MCF 10A (cell line): ENCODE data around the gene RPL23. TPM values are rescaled to one million over a fixed set of nuclear protein-coding genes. Genes with fewer than 3 reads are reported as not detected.

Experiments used
- BruUV-seq: library from RNA; stranded (reverse); fragments of 400-500 nt; replicated peaks from 2 replicates; lab custom pipeline; 2021; lab: Mats Ljungman, UMichigan
- CTCF ChIA-PET: fragments of 300-600 bp; sonication (Branson Sonifier 250); formaldehyde crosslinking; extraction: SDS; loops from one replicate; lab custom pipeline; 2021; ENCODE audit warnings: antibody characterized with exemption, inconsistent platforms; lab: Yijun Ruan, JAX
- POLR2A ChIA-PET: fragments of 300-600, 350-650 bp; sonication (Branson Sonifier 250); formaldehyde crosslinking; extraction: SDS; loops from one replicate; lab custom pipeline; 2020; ENCODE audit warnings: antibody characterized with exemption, inconsistent platforms; lab: Yijun Ruan, JAX
- DNase-seq: peaks from one replicate; pipeline ENCODE4 v3.0.0-alpha.2; 2018; ENCODE audit not compliant: unreplicated experiment
- H3K27ac Mint-ChIP-seq: one replicate; pipeline ENCODE4 v1.8.0; 2022; ENCODE audit warnings: mild to moderate bottlenecking, low read depth, mixed read lengths; ENCODE audit not compliant: unreplicated experiment
- H3K27me3 Mint-ChIP-seq: one replicate; pipeline ENCODE4 v1.8.0; 2022; ENCODE audit warnings: mixed read lengths; ENCODE audit not compliant: insufficient read depth, unreplicated experiment
- H3K36me3 Mint-ChIP-seq: one replicate; pipeline ENCODE4 v1.8.0; 2022; ENCODE audit warnings: mild to moderate bottlenecking, moderate library complexity, mixed read lengths; ENCODE audit not compliant: insufficient read depth, unreplicated experiment
- H3K4me1 Mint-ChIP-seq: one replicate; pipeline ENCODE4 v1.8.0; 2022; ENCODE audit warnings: mixed read lengths; ENCODE audit not compliant: insufficient read depth, unreplicated experiment
- H3K4me3 Mint-ChIP-seq: one replicate; pipeline ENCODE4 v1.8.0; 2022; ENCODE audit warnings: mild to moderate bottlenecking, moderate library complexity, mixed read lengths; ENCODE audit not compliant: unreplicated experiment
- H3K9me3 Mint-ChIP-seq: one replicate; pipeline ENCODE4 v1.8.0; 2022; ENCODE audit warnings: mixed read lengths; ENCODE audit not compliant: unreplicated experiment
- intact Hi-C: fragments of 100-400 bp; cut with micrococcal nuclease; formaldehyde crosslinking; loops from 2 replicates; pipeline ENCODE4 v1.14.1; 2022
- total RNA-seq: library from RNA; stranded (reverse); gene quantifications from 2 replicates; pipeline ENCODE4 v1.2.3, GENCODE V29; 2022
- TF ChIP-seq, protein P1 (sequence below): fragments of 200-600 bp; IDR thresholded peaks from one replicate; pipeline ENCODE4 v1.8.0; 2022; ENCODE audit warnings: antibody characterized with exemption, mild to moderate bottlenecking; ENCODE audit not compliant: unreplicated experiment

Gene RPL23
- total RNA-seq, 1 experiment from 2014 or later = 1,891 TPM

DNA sequence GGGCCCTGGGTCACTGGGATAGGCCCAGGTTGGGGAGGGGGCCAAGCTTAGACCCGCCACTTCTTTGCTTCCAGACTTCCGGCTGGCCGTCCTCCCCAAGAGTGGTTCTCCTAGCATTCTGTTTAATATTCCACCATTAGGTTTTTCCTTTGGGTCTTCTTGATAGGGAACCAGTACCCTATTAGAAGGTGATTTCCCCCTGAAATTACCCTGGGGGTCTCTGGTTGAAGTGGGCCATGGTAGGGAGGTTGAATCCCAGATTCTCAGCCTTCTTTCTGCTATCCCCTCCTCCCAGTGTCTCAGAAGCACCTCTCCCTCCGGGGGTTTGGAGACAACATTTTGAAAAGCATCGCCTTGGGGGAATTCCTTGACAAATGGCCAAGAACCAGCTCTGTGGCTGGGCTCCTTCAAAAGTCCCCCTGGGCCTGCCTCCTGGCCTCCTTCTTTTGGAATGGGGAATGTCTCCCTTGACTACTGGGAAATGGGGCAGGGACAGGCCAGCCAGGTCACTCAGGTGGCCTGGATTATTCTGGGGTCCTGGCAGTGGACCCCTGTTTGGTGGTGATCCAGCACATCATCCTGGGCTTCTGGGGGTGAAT lies 22.1 kb upstream of the RPL23 start:
- H3K27ac Mint-ChIP-seq = peak overlapping the region; percentile 49
- TF ChIP-seq, protein P1, sequence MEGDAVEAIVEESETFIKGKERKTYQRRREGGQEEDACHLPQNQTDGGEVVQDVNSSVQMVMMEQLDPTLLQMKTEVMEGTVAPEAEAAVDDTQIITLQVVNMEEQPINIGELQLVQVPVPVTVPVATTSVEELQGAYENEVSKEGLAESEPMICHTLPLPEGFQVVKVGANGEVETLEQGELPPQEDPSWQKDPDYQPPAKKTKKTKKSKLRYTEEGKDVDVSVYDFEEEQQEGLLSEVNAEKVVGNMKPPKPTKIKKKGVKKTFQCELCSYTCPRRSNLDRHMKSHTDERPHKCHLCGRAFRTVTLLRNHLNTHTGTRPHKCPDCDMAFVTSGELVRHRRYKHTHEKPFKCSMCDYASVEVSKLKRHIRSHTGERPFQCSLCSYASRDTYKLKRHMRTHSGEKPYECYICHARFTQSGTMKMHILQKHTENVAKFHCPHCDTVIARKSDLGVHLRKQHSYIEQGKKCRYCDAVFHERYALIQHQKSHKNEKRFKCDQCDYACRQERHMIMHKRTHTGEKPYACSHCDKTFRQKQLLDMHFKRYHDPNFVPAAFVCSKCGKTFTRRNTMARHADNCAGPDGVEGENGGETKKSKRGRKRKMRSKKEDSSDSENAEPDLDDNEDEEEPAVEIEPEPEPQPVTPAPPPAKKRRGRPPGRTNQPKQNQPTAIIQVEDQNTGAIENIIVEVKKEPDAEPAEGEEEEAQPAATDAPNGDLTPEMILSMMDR = no peak
- H3K4me1 Mint-ChIP-seq = peaks cover 43% of the 10 kb centered on the region
- H3K27me3 Mint-ChIP-seq = no peaks in the 10 kb centered on the region
- H3K36me3 Mint-ChIP-seq = peaks cover 17% of the 10 kb centered on the region
- DNase-seq = no peak
- no peaks in the 10 kb centered on the region for H3K9me3 Mint-ChIP-seq
- no TSS peak for BruUV-seq
- no peak overlapping the region for H3K4me3 Mint-ChIP-seq
- intact Hi-C loops = no loop called here
- POLR2A ChIA-PET = no interaction called here
- CTCF ChIA-PET = no interaction called here

DNA sequence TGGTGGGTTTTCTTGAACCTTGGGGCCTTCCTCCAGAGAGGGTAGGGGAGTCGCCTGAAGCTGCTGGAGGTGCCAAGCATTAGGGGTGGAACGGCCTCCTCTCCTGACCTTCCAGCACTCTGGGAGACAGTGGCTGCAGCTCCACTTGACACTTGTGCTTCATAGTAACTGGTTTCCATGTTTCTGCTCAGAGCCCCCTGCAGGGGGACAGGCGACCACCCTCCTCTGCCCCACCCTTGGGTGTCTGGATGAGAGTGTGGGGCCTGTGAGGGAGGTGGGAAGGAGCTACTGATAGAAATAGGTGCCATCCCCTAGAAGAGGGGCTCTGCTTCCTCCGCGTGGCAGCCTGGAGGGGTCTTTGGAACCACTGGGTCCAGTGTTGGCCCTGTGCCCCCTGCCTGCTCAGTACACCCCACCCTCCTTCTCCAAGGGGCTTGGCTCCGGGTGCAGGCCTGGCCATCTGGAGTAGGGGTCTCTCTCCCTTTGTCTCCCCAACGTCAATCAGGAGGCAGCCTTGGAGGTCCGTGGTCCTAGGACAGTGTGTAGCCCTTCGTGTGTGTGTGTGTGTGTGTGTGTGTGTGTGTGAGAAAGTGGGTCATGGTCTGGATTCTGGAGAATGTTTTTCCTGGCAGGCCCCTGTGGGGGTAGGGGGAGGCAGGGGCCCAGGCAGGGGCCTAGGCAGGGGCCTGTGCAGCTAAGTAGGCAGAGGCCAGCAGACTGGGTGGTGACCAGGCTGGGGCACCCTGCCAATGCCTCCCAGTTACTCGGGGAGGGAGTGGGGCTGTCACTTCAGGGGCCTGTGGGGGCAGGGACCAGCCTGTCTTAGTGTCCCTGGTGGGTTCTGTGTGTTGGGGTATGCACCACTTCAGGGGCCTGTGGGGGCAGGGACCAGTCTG lies 21.2 kb upstream of the RPL23 start:
- Mint-ChIP-seq H3K4me3 (no peak overlapping the region), H3K9me3 (no peaks in the 10 kb centered on the region), H3K4me1 (peaks cover 37% of the 10 kb centered on the region), H3K27ac (peak overlapping the region; percentile 49), H3K27me3 (no peaks in the 10 kb centered on the region), H3K36me3 (peaks cover 15% of the 10 kb centered on the region)
- no peak for DNase-seq
- ChIA-PET CTCF (no interaction called here), POLR2A (interaction anchor here (0.7 to 13.1 kb wide), 2 partner anchors 25 to 1521 kb away, joined by 7 to 246 read pairs; partner anchors contain the start of gene RPL23)
- TF ChIP-seq, protein P1 = no peak
- intact Hi-C loops = no loop called here
- BruUV-seq = no TSS peak

DNA sequence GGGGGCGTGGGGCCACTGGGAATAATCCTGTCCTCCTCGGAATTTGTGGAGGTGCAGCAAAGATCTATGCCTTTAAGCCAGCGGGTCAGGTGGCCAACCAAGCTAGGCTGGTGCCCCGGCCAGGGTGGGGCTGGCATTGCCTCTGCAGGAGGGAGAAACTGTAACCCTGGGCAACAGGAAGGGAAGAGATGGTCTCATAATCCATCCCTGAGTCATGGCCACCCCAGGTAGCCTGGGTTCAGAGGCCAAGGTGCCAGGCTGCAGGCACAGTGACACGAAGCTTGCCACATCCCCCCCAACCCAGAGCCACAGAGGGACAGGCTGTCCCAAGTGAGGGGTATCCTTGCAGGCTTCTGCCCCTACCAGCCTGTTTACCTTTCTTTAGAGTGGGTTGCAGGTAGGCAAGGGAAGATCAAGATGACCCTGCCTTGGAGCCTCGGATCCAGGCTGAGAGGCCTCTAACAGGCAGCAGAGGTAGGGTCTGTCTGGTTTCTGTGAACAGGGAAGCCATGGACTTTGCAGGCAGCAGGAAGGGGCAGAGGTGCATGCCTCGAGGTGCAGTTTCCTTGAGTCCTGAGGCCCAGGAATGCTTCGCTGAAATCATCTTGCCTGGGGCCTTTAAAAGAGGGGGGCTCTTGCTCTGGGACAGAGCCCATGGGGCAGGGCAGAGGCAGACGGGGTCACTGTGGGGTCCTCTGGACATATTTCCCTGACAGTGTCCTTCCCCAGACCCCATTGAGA lies 20.3 kb upstream of the RPL23 start:
- H3K4me3 Mint-ChIP-seq = peak overlapping the region; percentile 28
- POLR2A ChIA-PET = interaction anchor here (0.6 to 13.1 kb wide), 4 partner anchors 16 to 101 kb away, joined by 3 to 246 read pairs (median 4); partner anchors contain the start of gene RPL23
- CTCF ChIA-PET = interaction anchor here (0.6 to 1.2 kb wide), 2 partner anchors 28 to 782 kb away, joined by 3 to 4 read pairs; no protein-coding TSS in a partner anchor

More for the DNA sequence above, 20.3 kb upstream of the RPL23 start:
- Mint-ChIP-seq H3K27ac (peak overlapping the region; percentile 49), H3K9me3 (no peaks in the 10 kb centered on the region), H3K27me3 (no peaks in the 10 kb centered on the region), H3K36me3 (peaks cover 17% of the 10 kb centered on the region), H3K4me1 (peaks cover 32% of the 10 kb centered on the region)
- DNase-seq = no peak
- intact Hi-C loops = no loop called here
- TF ChIP-seq, protein P1 = no peak
- BruUV-seq = no TSS peak
